Measurements from ENCODE around the gene RBFOX1.
A peak's percentile ranks its signal among the peaks of the same experiment; 100 is the strongest.

RBFOX1 gene

DNA sequence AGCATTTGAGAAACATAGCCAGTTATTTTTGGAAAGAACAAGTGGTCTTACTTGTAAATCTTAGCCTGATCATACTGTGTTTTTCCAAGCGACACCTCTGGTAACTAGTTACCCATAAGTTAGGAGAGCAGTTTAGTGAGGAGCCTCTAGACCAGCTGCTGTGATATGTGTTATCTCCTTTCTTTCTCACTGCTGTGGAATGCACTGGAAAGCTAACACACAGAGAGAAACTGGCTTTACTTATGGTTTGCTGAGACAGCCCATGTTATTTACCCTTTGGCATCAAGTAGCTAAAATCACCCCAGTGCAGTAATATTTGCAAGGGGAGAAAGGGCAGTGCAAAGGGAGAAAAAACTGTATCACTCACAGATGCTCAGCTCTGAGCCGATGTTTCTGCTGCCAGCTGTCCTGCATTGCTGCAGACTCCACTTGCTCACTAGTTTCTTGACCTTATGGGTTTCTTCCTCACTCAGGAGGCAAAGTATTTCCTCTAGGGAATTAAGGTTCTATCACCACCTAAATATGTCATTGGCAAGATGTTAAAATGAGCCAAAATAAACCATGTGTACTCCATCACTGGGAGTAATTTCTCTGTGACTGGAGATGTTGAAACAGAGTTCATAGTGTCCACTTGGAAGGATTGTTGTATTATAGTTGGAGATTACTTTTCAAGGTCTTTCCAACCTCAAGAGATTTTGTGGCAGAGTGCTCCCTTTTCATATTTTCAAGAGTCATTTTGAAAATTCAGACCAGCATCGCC is 2.3 kb downstream of the RBFOX1 start:
- no peak for DNase-seq (ENCODE audit: low spot score)
- no peak for FAIRE-seq

- FAIRE-seq = peak; percentile 44
- DNase-seq (ENCODE audit: low spot score) = no peak
Measured at GRCh38 chr16:7335991-7336634, 3.5 kb downstream of the RBFOX1 start.

- DNase-seq (ENCODE audit: low spot score) (no peak), FAIRE-seq (no peak)
Measured at GRCh38 chr16:7336742-7337141, 4.1 kb downstream of the RBFOX1 start.

- DNase-seq (ENCODE audit: low spot score) (no peak), FAIRE-seq (no peak)
Measured at GRCh38 chr16:7338826-7339225, 6.2 kb downstream of the RBFOX1 start.

GRCh38 chr16:7339700-7340099 is 7.1 kb downstream of the RBFOX1 start:
- DNase-seq (ENCODE audit: low spot score) (no peak), FAIRE-seq (no peak)

- FAIRE-seq = no peak
Measured at GRCh38 chr16:7340938-7341337, 8.3 kb downstream of the RBFOX1 start.

DNA sequence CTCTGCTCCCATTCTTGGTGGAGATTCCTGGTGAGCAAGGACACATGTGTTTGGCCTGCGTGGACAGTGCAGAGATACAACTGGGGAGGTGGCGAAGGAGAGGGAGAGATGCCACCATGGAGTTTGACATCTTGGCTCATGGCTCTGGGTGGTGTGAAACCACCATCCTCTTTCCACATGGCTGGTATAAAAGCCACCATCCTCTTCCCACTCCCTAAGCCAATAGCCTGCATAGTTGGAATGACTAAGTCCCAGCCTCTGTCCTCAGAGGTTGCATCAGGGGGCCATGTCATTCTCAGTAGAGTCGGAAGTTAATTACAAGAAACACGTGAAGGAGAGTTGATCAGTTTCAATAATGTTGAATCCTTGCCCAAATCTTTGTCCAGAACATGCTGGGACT is 10.0 kb downstream of the RBFOX1 start:
- FAIRE-seq (no peak), DNase-seq (ENCODE audit: low spot score) (no peak)

More at GRCh38 chr16:7340938-7341337, 8.3 kb downstream of the RBFOX1 start:
- no peak for DNase-seq (ENCODE audit: low spot score)

DNA sequence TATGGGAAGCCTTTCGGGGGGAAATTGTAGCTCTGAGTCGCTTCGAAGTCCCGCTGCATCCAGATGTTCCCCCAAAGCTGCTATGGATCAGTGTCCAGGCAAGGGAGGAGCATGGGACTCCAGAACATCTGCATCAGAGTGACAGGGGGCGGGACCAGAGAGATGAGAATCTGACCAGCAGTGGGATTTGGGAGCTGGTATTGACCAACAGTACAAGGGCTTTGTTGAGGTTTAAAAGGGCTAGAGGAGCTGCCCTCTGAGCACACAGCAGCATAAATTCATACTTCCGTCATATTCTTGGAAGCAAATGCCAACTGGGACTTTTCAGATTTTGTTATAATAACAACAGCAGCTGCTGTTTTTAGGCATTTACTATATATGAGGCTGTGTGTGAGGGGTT is 10.6 kb downstream of the RBFOX1 start:
- DNase-seq (ENCODE audit: low spot score) = no peak
- FAIRE-seq = no peak

DNA sequence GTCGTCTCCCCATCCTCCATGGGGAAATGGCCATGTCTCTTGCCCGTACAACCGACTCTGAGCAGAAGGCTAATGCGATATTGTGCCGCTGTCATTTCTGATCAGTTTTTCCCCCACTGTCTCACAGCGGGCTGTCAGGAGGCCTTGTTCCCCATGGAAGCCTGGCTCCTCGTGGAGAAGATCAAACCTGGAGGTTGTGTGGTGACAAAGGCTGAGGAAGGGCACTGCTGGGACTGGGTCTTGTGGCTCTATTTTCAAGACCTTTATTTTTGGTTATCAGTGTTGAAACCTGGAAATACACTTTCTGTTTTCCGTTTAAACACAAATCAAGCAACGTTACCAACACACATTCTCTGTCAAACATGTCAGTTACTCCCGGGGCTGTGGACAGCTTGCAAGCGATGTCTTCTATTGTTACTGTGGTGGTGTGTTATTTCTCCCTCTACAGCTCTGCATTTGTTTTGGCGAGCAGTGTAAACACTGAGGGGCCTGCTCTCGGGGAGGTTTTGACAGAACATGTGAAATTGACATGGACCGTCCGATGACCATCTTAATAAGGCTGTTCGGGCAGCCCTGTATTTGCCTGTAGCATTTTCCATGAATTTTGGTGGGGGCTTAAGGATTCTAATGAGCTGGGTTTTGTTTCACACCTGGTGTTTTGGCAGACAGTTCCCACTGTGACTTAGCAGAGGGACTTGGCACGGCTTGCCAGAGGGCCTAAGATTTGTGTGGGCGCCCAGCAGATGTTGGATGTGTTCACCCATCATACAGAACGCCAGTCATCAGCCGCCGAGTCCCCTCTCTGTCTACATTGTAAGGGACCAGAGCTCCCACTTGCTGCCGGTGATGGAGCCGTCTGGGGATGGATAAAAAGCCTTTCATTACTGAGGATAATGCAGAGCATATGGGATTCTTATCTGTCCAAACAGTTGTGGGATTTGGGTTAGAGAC is 12.5 kb downstream of the RBFOX1 start:
- FAIRE-seq = no peak

GRCh38 chr16:7350806-7351205 is 18.2 kb downstream of the RBFOX1 start:
- DNase-seq (ENCODE audit: low spot score) (no peak), FAIRE-seq (no peak)

More for the DNA sequence above, 12.5 kb downstream of the RBFOX1 start:
- no peak for DNase-seq (ENCODE audit: low spot score)

DNA sequence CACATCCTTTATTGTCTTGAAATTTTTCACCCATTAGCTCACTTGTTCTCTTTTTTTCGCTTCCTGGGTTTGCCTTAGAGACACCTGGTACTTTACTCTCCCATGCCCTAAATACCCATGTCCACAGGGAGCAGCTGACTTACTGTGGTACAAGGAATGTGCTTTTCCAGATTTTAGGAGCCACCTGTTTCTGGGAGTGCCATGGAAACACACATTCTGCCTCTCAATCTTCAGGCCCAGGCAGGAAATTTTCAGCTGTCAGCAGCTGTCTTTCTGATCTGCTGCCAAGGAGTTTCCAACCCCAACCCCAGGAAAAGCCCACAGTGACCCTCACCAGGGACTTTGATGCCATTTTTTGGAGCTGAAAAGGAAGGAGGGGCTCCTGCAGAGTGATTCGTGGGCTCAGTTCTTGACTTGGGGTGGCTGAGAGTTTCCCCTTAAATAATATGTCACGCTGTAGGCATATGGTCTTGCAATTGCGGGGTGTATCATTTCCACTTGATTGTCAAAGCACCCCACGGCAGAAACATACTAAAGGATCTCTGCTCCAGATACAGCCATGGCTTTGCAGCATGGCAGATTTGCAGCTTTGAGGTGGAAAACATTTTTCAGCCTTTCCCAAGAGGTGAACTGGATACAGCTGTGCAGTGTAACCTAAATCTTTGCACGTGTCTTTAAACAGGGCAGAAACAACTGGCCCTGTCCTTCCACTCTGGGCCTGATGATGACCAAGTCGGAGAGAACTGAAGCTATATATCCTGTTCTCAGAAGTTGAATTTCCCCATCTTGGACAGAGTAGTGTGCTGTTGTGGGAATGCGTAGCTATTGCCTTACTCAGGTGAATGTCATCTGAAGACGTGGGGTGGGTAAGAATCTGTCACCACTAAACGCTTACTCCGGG is 19.2 kb downstream of the RBFOX1 start:
- peak; percentile 27 for DNase-seq (ENCODE audit: low spot score)
- no peak for FAIRE-seq

- no peak for FAIRE-seq
Measured at GRCh38 chr16:7355758-7356157, 23.1 kb downstream of the RBFOX1 start.

DNA sequence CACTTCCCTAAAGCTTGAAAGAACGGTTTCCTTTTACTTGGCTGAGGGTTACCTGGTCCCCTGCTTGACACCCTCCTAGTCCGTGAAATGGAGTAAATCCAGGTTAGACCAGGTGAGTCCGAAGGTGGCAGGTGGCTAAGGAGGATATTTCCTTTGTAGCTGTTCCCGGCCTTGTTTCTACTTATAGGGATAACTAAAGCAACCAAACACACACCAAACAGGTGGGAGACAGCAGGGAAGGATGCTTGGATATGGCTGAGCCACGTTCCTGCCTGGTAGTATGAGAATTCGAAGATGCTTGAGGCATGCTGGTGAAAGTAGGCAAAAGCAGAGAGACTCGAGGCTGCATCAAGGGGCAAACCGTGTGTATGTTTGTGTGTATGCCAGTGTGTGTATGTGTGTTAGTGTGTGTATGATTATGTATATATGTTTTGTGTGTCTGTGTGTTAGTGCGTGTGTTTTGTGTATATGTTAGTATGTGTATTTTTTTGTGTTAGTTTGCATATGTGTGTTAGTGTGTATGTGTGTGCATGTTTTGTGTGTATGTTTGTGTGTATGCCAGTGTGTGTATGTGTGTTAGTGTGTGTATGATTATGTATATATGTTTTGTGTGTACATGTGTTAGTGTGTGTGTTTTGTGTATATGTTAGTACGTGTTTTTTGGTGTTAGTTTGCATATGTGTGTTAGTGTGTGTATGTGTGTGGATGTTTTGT is 28.9 kb downstream of the RBFOX1 start:
- FAIRE-seq (peak; percentile 98), DNase-seq (ENCODE audit: low spot score) (no peak)

More at GRCh38 chr16:7355758-7356157, 23.1 kb downstream of the RBFOX1 start:
- no peak for DNase-seq (ENCODE audit: low spot score)

- FAIRE-seq (no peak), DNase-seq (ENCODE audit: low spot score) (no peak)
Measured at GRCh38 chr16:7362231-7362630, 29.6 kb downstream of the RBFOX1 start.

DNA sequence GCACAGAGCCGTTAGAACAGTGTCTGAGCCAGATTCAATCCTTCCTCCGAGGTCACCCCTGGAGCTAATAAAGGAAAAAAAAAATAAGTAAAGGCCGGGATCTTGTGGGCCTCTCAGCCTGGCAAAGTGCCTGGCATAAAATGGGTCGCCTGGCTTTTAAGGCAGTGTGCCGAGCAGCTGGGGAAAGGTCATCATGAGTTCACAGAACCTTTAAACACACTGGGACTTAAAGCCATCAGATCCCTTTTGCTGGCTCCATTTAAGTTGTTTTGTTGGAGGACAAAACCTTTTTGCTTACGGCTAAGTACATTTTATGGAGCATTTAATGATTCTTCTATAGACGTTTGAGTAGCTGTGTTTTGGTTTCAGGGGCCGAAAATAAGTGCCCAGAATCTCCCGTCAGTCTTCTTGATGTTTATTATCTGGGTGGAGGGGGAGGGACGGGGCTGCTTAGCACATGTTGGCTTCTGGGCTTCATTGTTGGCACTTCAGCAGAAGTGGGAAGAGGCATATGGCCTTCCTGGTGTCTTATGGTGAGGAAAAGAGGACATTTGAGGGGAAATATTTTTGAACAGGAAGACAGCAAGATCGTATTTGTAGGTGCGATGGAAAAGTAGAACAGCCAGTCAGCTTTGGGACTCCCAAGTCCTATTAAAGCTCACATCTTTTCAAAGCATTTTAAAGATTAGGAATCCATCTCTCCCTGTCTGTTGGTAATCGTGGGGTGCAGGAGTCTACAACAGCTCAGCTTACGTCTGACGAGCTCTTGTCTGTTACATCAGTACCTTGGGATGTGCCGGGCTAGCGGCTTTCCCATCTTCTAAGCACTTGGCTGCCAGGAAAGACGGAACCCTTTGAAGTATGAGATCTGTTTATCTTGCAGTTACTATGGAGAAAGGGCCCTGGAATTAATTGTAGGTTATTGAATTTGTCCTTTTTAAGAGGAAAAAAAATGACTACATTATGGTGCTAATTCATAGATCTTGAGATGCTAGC is 31.1 kb downstream of the RBFOX1 start:
- no peak for DNase-seq (ENCODE audit: low spot score)

DNA sequence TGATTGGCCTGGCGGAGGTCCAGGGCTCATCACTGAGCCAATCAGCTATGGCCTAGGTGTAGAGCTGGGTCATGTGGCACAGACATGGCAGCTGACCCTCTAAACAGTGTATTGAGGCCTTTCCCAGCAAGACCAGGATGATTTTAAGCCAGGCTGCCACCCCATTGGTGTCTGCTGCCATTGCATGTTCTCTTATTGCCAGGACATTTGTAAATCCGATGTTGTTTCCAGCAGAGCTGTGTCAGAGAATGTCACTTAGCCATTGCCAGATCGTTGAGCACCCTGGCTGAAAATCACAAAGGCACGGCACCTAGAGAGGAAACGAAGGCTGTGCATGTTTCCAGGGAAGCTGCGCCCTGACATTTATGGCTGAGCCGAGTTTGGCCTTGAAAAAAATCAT is 33.4 kb downstream of the RBFOX1 start:
- DNase-seq (ENCODE audit: low spot score) (no peak), FAIRE-seq (peak; percentile 30)

More for the DNA sequence above, 31.1 kb downstream of the RBFOX1 start:
- no peak for FAIRE-seq

- no peak for DNase-seq (ENCODE audit: low spot score)
- FAIRE-seq = no peak
Measured at GRCh38 chr16:7366993-7367880, 34.6 kb downstream of the RBFOX1 start.

GRCh38 chr16:7369204-7369603 is 36.6 kb downstream of the RBFOX1 start:
- no peak for FAIRE-seq
- no peak for DNase-seq (ENCODE audit: low spot score)

Data from urothelium cell line (cell line).